A172 (cell line): ENCODE measurements around the gene LITAFD. TPM values are rescaled to one million over a fixed set of nuclear protein-coding genes. Genes with fewer than 3 reads are reported as not detected.
"Not testable (repeated sequence)": the region's sequence is repeated elsewhere in the genome, so short reads cannot be mapped to it uniquely, and the experiment has no call there.

Experiments used
- DNase-seq: peaks from one replicate; pipeline ENCODE4 v3.0.0-alpha.2; 2015; ENCODE audit warnings: low spot score
- total RNA-seq: library from RNA; depleted of rRNA; stranded (reverse); fragments of >200 nt; shearing (Covaris generic); gene quantifications from 2 replicates; pipeline ENCODE4 v1.2.3, GENCODE V29; 2014; rRNA removed

Gene LITAFD
- not detected in 2 replicates for total RNA-seq

DNA sequence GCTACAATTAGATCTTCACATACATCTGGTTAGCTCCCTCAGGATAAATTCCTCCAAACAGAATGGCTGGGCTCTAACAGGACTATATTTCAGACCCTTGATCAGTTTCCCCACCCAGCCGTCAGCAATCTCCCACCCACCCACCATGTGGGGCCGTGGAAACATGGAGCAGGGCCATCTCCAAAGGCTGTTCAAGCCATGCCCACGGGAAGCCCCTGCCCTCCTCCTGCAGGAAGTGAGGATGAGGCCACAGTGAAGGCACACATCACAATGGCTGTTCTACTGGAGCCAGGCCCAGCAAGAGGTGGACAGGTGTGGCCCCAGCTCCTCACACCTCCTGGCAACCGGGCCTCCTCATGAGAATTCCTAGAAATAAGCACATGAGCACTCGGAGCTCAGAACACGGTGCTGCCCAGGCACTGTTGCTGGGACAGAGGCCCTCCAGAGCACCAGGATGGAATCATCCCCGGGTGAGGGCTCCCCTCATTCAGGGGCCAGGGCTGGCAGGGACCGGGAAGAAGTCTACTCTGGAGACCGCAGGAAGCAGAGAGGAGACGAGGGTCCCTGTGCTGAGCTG is at the start of gene LITAFD:
TSS of gene LITAFD (plus strand) at position 311 of the 577 bp plus-strand sequence. CDS start 2,005 bp downstream, outside the sequence.
- DNase-seq: no peak

DNA sequence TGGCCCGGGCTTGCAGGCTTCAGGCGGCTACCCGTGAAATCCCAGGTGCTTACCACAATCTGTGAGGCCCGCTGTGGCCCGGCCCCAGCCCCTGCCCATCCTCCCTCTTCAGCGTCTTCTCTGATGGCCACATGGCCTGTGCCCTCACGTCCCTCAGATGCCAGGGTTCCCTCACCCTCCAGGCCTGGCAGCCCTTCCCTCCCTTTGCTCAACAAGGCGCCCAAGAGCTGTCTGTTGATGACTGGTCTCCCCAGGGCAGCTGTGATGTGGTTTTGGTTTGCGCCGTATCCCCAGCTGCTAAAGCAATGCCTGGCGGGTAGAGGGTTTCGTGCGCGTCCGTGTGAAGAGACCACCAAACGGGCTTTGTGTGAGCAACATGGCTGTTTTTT is 49.4 kb upstream of the LITAFD start:
- DNase-seq: no peak

DNA sequence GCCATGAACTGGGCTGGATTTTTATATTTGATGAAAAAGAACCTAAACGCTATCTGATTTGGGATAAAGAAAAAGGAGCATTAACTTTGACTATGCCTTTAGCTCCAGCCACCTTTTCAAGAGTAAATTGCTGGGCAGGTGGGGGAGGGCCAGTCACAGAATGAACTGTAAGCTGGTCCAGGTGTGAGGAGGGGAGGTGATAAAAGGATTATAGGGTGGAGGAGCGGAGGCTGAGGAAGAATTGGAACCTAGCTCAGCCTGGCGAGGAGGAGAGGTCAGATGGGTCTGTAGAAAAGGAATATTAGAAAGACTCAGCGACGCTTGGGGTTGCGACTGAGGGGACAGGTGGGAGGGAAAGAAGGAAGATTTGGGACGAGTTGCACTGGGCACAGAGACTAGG is 45.4 kb upstream of the LITAFD start:
- DNase-seq: not testable (repeated sequence)

DNA sequence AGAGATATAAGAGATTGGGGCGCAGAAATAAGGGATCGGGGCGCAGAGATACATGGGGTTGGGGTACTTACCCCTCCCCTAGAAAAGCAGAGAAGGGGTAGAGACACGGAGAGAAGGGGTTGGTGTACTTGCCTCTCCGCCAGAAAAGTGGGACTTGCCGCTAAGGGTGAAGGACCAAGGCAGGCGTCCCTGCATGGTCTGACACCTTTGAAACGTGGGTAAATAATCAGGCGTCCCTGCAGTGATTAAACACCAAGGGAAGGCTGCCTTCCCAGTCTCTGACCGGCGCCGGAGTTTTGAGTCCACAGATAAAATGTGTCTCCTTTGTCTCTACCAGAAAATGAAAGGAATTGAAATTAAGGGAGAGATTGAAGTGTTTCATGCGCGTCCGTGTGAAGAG is 44.6 kb upstream of the LITAFD start:
- DNase-seq: not testable (repeated sequence)

DNA sequence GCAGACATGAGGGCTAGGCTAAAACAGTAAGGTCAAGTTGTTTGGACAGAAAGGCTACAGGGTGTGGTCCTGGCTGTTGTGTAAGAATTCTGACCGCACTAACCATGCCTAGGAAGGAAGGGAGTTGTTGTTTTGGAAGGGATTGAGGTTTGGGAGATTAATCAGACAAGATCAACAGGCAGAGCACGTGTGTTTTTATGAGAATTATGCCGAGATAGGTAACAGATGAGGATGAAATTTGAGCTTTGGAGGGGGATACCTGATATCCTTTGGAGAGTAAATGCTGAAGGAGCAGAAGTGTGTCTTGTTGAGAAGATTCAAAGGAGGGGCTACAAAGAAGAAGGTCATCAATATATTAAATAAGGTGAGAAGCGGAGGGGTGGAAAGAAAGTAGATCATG is 40.1 kb upstream of the LITAFD start:
- not testable (repeated sequence) for DNase-seq

DNA sequence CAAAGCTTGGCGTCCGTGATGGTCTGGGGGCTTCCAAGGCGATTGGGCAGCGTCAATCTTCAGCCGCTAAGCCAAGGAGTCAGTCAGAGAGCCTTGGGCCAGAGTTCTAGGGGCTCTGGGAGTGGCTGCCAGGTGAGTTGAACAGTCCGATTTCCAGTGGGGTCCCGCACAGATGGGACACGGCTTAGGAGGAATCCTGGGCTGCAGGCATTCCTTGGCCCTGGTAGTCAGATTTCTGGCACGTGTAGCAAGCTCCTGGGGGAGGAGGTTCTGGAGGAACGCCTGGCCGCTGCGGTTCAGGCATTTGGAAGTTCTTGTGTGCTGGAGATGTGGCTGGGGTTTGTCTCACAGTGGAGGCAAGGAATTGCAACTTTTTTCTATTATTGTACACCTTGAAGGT is 38.9 kb upstream of the LITAFD start:
- not testable (repeated sequence) for DNase-seq

DNA sequence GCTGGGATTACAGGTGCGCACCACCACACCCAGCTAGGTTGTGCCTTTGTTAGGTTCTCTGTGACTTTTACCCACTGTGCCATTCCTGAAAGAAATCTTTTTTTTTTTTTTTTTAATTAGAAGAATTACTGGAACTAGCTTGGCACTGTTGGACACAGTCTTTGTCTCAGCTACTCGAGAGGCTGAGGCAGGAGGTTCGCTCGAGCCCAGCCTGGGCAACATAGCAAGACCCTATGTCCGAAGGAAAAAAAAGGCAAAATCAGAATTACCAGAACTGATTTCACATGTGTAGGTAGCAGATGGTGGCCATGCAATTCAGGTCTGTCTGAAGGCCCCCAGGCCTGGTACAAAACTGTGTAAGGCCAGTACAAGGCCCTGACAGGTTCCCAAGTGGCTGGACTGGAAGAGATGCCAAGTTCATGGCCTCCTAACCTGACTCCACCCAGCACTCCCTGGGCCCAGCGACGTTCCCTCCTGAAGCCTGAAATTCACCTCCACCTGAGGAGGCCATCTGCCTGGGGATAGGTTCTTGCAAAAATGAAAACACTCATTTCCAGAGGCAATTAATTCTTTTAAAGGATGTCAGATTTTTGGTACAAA is 36.4 kb upstream of the LITAFD start:
- DNase-seq: no peak

DNA sequence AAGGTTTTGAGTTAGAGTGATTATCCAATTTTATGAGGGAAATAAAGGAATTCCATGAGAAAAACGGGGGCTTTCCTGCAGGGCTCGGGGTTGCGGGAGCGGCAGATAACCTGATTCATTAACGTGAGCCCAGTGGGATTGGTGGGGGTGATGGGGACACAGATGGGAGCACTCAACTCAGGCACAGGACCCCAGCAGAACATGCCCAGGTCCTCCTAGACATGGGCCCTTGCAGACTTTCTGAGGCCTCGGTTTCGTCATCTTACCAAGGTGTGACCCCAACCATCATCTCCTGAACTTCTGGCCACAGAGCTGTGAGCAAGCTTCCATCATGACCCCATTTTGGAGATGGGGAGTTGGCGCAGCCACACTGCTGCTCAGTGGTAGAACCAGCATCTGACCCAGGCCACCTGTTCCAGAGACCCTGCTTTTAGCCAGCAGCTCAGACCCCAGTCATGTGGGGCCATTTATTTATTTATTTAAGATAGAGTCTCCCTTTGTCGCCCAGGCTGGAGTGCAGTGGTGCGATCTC is 35.7 kb upstream of the LITAFD start:
- no peak for DNase-seq

DNA sequence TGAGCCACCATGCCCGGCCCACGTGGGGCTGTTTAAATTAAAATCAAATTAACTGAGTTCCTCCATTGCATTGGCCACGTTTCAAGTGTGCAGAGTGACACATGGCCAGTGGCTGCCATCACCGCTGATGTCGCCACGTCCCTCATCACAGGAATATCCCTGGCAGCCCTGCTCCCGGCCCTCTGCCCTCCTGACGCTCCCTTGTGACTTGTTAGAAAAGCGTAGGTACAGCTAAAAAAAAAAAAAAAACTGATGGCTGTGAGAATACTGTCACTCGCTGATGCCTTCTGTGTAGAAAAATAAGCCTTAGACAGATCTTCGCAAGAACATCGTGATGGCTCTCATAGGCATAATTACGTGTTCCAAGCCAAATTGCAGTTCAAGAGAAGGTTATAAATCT is 35.0 kb upstream of the LITAFD start:
- DNase-seq: no peak

DNA sequence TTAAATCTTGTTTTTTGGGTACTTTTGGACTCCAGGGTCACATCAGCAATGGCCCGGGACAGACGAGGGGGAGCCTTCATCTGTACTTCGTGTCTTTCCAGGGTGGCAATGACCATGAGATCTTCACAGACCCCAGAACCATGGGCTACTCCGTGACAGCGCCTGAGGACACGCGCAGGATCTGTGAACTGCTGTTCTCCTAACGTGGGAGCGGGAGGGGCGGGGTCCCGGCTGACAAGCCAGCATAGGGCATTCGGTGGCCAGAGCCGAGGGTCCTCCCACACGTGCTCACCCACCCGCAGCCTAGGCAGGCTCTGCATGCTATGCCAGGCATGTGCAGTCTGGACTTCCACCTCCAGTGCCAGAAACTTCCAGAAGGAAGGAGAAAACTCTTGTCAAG is 34.5 kb upstream of the LITAFD start:
- DNase-seq: no peak

DNA sequence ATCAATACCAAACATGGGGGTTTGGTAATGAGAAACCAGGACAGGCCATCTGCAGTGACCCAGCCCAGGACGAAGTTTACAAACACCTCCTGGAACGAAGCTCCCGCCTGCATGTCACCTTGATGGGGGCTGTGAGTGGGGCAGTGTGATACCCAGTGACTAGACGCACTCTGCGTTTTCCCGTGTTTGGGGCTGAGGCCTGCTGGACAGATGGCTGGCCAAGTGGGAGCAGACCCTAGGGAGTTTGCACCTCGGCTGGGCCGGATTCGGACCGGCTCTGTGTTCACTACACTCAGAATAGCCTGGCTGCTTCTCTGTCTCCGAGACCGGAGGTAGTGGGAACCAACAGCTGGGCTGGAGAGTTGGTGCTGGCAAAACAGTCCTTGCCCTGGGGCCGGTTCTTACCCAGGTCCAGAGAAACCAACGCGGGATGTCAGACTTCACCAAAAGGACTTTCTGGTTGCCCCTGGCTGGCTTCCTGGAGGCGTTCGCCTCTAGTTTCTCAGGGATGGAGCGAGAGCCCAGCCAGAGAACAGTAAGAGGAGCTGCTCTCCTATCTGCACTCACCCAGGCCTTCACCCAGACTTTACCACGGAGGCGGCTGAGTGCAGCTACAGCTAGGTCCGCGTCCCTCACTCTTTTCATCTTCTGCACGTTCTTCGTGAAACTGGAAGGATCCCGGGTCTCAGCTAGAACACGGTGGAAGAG is 33.8 kb upstream of the LITAFD start:
- no peak for DNase-seq

DNA sequence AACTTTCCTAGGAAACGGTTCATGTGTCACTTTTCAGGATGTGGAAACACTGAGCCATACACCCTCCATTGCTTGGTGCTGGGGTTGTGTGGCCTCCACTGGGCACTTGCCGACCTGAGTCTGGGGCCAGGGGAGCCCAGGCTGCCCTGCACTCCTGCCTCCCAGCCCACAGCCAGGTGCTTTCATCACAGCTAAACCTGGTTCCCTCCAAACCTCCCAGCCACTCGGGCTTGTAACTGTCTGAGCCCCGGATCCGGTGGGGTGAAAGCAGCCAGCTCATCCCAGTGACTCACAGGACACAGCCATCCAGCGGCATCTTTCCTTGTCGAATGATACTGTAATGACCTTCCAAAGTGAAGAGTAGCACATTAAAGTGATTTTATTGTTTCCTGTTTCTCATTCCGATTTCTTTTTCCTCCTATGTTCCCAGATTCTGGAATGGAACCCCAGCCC is 33.2 kb upstream of the LITAFD start:
- peak; percentile 96 for DNase-seq

DNA sequence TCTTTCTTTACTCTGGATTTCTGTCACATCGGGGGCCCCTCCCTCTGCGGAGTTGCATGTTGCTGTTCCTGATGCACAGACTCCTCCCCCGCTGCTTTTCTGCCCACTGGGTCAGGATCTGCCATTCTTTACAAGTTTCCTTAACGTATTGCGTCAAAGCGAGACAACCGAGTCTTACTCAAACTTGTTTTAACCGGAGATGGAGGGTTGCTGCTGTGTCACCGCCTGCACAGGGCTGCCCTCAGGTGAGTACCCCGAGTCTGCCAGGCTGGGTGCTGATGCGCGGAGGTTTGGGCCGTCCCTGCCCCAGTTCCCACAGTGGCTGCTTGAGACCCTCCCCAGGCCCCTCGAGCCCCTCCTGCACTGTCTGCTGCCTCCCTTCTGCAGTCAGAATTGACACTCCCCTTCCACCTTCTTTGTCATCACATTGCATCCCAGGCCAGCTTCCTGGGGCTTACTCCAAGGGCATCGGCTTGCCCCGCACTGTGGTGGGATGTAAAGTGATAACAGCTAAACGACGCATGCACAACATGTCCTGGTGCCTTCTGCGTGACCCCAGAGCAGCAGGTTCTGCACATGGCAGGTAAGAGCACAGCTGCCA is 32.6 kb upstream of the LITAFD start:
- no peak for DNase-seq

DNA sequence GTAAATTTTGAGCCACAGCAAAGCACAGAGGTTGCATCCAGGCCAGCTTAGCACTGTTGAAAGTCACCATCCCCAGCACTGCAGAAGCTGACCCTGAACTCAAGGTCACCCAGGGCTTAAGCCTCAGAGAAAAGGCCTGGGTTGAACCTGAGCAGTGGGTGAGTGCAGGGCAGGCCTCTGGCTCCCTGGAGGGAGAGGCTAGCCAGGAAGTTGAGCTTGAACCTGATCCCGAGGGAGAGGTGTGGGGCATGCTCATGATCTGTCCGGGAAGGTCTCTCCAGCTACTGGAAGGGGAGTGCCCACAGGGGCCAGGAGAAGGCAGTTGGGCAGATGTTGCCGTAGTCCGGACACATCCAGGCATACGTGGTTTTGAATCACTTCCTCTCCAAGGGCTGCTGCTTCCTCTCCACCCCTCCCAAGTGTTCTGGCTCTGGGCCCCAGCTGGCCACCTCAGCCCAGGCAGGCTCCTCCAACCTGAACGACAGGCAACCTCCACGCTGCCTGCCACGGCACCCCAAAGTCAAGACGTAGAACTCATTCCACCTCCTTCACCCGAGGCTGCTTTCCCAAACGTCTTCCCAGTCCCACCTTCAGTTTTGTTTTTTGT is 31.8 kb upstream of the LITAFD start:
- peak; percentile 94 for DNase-seq

DNA sequence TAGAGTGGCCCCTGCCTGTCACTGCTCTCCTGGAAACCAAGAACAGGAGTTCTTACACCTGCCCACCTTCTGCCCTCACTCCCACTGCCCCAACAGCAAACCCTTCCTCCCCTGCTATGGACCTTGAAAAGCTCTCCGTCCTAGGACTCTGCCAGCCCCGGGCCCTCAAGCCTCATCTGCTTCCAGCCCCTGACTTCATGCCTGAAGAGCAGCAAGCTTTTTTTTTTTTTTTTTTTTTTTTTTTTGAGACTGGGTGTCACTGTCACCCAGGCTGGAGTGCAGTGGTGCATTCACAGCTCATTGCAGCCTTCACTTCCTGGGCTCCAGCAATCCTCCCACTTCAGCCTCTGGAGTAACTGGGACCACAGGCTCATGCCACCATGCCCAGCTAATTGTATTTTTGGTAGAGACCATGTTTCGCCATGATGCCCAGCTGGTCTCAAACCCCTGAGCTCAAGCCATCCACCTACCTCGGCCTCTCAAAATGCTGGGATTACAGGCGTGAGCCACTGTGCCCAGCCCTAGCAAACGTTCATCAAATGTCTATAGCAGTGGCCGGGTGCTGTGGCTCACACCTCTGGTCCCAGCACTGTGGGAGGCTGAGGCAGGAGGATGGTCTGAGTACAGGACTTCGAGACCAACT is 30.3 kb upstream of the LITAFD start:
- no peak for DNase-seq

DNA sequence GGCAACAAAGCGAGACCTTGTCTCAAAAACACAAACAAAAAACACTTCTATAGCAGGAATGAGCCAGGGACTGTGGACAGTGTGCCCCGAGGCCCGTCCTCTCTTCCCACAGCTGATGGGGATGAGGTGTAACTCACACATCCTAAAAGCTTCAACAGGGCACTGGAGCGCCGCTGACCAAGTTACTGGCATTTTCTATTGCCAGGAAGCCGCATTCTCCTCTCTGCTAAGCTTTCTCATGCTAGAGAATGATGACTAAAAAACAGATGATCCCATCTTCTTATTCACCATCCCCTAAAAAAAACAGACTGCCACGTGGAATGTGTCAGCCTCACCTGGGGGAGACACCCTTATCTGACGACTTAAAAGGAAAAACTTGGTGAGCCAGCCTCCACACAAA is 29.6 kb upstream of the LITAFD start:
- peak; percentile 50 for DNase-seq

DNA sequence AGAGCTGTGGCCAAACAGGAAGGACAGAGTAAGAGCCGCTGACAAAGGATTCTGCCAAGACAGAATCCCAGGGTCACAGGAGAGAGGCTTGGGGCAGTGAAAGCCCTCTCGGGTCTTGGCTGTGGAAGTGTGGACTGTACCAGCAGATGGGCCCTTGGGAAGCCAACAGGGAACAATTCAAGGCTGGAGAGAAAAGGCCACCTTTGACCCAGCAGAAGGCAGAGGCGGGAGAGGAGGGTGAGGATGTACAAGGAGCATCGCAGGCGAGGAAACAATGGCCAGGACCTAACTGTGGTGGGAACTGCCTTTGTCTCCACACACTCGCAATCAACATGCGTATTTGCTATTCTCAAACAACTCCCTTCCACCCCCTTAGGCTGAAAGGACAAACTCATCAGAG is 29.0 kb upstream of the LITAFD start:
- no peak for DNase-seq

DNA sequence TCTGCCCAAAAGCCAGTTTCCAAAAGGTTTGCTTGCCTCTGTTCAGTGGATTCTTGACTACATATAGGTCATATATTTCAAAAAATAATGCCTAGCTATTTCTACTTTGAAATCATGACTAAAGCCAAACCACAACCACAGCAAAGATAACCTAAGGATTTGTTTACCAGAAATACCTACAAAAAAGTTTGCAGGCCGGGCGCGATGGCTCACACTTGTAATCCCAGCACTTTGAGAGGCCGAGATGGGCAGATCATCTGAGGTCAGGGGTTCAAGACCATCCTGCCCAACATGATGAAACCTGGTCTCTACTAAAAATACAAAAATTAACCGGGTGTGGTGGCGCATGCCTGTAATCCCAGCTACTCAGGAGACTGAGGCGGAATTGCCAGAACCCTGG is 28.5 kb upstream of the LITAFD start:
- DNase-seq: no peak

DNA sequence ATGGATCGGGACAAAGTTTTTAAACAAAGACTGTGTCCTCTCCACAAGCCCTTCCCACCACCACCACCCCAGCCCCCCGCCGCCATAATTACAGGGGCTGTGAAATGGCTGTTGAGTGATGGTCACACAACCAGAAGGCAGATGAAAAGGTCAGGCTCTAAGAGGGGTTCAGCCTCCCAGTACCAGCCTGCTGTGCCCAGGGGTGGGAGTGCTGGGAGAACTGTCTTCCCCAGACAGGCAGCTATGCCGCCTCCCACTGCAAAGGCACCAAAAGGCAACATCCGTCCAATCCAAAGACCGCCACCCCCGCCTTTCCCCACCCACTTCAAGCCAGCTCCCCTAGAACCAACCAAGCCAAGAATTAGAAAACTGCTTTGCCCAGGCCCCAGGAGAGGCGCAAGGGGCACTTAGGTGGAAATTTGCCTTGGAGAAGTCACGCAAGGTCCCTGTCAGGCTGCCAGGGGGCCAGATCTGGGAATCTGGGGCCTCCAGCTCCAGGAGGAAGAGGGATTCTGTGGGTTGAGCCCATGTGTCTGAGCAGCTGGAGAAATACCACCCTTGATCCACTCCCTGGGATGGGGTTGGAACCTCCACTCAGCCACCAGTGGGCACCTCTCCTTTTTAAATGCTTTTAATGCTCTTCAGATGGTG is 27.7 kb upstream of the LITAFD start:
- no peak for DNase-seq

DNA sequence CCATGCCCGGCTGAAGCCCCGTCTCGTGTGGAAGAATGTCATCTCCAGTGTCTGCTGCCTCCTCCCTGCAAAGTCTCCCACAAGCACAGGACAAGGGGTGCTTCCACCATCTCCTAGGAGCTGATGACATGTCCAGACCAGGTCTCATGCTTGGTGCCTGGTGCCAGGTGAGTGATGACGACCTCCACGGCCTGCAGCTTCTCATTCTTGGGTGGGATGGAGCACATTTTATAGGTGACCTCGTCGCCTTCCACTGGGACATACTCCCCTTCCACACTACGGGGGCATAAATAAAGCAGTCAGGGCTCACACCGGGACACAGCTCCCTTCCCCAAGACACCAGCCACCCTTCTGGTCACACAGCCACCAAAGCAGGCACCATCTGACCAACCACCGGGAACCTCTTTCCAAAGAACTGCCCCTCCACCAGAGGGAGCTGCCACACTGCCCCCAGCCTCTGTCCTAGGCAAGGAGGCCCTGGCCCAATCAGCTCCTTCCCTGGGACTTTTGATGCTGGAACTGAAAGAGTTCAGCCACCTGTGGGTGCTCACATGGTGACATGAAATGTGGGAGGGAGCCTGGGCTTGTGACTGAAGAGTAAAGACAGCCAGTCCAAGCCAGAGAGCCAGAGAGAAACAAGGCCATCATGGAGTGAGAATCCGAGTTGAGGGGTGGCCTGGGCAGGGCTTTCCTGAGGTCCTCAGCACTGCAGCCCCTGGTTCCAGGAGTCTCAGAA is 26.9 kb upstream of the LITAFD start:
- DNase-seq: no peak
